HG03575 (cell line): ENCODE results near the gene CYB5B.
"Not testable (repeated sequence)": the region's sequence is repeated elsewhere in the genome, so short reads cannot be mapped to it uniquely, and the experiment has no call there.

Experiments
- ATAC-seq: cut with Tn5 transposase; IDR thresholded peaks from one replicate; pipeline ENCODE4 v1.9.1; 2021; ENCODE audit not compliant: unreplicated experiment, insufficient number of reproducible peaks, low FRiP score; ENCODE audit errors: extremely low read depth

CYB5B gene

GRCh38 chr16:69406780-69407331, 17.6 kb upstream of the CYB5B start:
- ATAC-seq: no peak

GRCh38 chr16:69407702-69408323, 16.6 kb upstream of the CYB5B start:
- no peak for ATAC-seq

- ATAC-seq: no peak
Measured at GRCh38 chr16:69408475-69408874, 15.9 kb upstream of the CYB5B start.

GRCh38 chr16:69410219-69410990, 14.0 kb upstream of the CYB5B start:
- no peak for ATAC-seq

GRCh38 chr16:69411064-69411985, 13.1 kb upstream of the CYB5B start:
- no peak for ATAC-seq

GRCh38 chr16:69412287-69412686, 12.1 kb upstream of the CYB5B start:
- no peak for ATAC-seq

- ATAC-seq: no peak
Measured at GRCh38 chr16:69413045-69413664, 11.3 kb upstream of the CYB5B start.

- no peak for ATAC-seq
Measured at GRCh38 chr16:69417520-69418199, 6.8 kb upstream of the CYB5B start.

- ATAC-seq: no peak
Measured at GRCh38 chr16:69419956-69420355, 4.5 kb upstream of the CYB5B start.

GRCh38 chr16:69423189-69423588, 1.2 kb upstream of the CYB5B start:
- no peak for ATAC-seq

- no peak for ATAC-seq
Measured at GRCh38 chr16:69424935-69425784, 741 bp downstream of the CYB5B start.

GRCh38 chr16:69428652-69429051, 4.2 kb downstream of the CYB5B start:
- ATAC-seq: no peak

GRCh38 chr16:69429058-69429640, 4.7 kb downstream of the CYB5B start:
- ATAC-seq: not testable (repeated sequence)

GRCh38 chr16:69431948-69432468, 7.6 kb downstream of the CYB5B start:
- no peak for ATAC-seq

GRCh38 chr16:69434066-69434465, 9.6 kb downstream of the CYB5B start:
- no peak for ATAC-seq

- no peak for ATAC-seq
Measured at GRCh38 chr16:69435977-69436820, 11.8 kb downstream of the CYB5B start.
